Glomerular visceral epithelial cell (primary cell): ENCODE data around the gene C2orf69.
"Not testable (repeated sequence)": the region's sequence is repeated elsewhere in the genome, so short reads cannot be mapped to it uniquely, and the experiment has no call there.

Experiments
- DNase-seq: peaks from one replicate; pipeline ENCODE4 v3.0.0-alpha.2; 2016; ENCODE audit errors: extremely low spot score

The C2orf69 gene

GRCh38 chr2:199911052-199911876 is at the start of gene C2orf69:
Gene C2orf69 (plus strand): TSS chr2:199911293. CDS start chr2:199911439, 146 bp downstream.
- DNase-seq: peak; percentile 100

- no peak for DNase-seq
These were observed 48.3 kb upstream of the C2orf69 start for GRCh38 chr2:199862788-199863187.

- no peak for DNase-seq
These were observed 45.2 kb upstream of the C2orf69 start for GRCh38 chr2:199865905-199866304.

- DNase-seq: no peak
These were observed 42.5 kb upstream of the C2orf69 start for GRCh38 chr2:199868431-199869226.

GRCh38 chr2:199869227-199869541 is 41.9 kb upstream of the C2orf69 start:
- no peak for DNase-seq

- DNase-seq: no peak
These were observed 41.4 kb upstream of the C2orf69 start for GRCh38 chr2:199869653-199870052.

- DNase-seq: no peak
These were observed 40.5 kb upstream of the C2orf69 start for GRCh38 chr2:199870581-199870980.

GRCh38 chr2:199874209-199874608 is 36.9 kb upstream of the C2orf69 start:
- no peak for DNase-seq

GRCh38 chr2:199875400-199875799 is 35.7 kb upstream of the C2orf69 start:
- DNase-seq: no peak

- no peak for DNase-seq
These were observed 28.4 kb upstream of the C2orf69 start for GRCh38 chr2:199882667-199883066.

GRCh38 chr2:199883474-199884212 is 27.4 kb upstream of the C2orf69 start:
- no peak for DNase-seq

- no peak for DNase-seq
These were observed 15.7 kb upstream of the C2orf69 start for GRCh38 chr2:199895406-199895805.

GRCh38 chr2:199896617-199897016 is 14.5 kb upstream of the C2orf69 start:
- no peak for DNase-seq

GRCh38 chr2:199901942-199902341 is 9.2 kb upstream of the C2orf69 start:
- no peak for DNase-seq

GRCh38 chr2:199902486-199903110 is 8.5 kb upstream of the C2orf69 start:
- no peak for DNase-seq

- no peak for DNase-seq
These were observed 8.0 kb upstream of the C2orf69 start for GRCh38 chr2:199903111-199903510.

- DNase-seq: no peak
These were observed 3.9 kb upstream of the C2orf69 start for GRCh38 chr2:199907008-199907714.

- DNase-seq: no peak
These were observed 598 bp upstream of the C2orf69 start for GRCh38 chr2:199910338-199911051.

GRCh38 chr2:199911877-199912161 is 726 bp downstream of the C2orf69 start:
- DNase-seq: no peak

GRCh38 chr2:199912553-199913114 is 1.5 kb downstream of the C2orf69 start:
- not testable (repeated sequence) for DNase-seq
